Stimulated activated CD4-positive, alpha-beta T cell treated with anti-CD3 and anti-CD28 coated beads, Interleukin-12 subunit alpha, Interleukin-12 subunit beta, amount 100 ng/mL, for 24 hours (primary cell): ENCODE results near the gene LRRTM3.
A peak's percentile ranks its signal among the peaks of the same experiment; 100 is the strongest.

Experiments
- DNase-seq, 2 experiments: peaks; one replicate each; pipeline ENCODE4 v3.0.0-alpha.2; 2020; ENCODE audit warnings: low read depth in 2 of 2

LRRTM3 gene

DNA sequence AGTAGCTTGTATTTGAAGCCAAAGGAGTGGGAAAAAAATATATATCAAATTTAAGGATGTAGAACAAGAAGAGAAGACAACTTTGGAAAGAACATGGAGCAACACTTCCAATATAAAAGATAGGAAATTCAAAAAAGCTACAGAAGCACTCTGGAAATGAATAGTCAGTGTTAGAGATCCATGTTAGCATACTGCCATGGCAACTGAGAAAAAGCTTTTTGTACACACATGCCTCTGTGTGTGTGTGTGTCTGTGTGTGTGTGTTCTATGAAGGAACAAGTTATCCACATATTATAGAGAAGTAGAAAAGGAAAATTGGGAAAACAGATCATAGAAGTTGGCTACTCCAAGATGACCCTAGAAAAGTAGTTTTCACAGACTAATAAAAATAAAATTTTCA is 96.3 kb downstream of the LRRTM3 start:
- DNase-seq: no peak

DNA sequence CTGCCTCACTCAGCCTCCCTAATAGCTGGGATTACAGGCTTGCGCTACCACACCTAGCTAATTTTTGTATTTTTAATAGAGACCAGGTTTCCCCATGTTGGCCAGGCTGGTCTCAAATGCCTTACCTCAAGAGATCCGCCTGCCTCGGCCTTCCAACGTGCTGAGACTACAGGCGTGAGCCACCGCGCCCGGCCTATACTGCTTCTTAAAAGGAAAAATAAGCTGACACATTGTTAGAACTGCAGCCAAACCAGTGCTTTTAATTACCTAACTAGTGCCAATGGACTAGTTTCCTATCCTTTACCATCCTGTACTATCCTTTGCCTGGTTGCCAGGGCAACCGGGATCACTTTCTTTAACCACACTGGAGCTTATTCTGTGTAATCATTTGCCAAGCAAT is 108.0 kb downstream of the LRRTM3 start:
- DNase-seq: no peak

DNA sequence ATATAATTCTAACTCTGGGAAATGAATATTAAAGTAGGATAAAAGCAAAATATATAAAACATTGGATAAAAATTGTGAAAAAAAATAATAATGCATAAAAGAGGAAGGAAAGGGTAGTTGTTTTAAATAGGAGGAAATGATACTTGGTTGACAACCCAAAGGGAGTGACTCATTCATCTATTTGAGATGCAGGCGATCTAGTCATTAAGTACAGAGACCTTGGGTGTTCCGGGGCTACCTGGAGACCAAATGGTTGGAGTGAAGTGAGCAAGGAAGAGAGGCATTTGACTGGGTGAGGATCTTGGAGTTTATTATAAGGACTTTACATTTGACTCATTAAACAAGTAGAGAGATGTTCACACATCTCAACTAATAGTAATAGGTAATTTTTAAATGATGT is 111.0 kb downstream of the LRRTM3 start:
- DNase-seq: no peak

DNA sequence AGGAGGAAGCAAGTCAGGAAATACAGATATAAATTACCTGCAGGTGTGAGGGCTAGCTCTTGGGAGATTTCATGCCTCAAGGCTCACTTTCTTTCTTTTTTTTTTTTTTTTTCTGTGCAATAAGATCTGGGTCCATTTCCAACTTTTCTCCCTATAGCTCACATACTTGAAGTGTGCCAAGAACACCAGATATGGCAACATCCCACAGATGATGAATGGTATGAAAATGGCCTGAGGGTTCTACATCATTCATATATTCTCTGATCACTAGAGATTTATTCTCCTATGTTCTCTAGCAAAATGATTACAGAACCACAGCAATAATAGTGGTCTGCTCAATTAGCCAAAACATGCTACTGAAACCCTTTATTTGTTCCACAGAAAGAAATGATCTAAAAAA is 117.2 kb downstream of the LRRTM3 start:
- DNase-seq: no peak

DNA sequence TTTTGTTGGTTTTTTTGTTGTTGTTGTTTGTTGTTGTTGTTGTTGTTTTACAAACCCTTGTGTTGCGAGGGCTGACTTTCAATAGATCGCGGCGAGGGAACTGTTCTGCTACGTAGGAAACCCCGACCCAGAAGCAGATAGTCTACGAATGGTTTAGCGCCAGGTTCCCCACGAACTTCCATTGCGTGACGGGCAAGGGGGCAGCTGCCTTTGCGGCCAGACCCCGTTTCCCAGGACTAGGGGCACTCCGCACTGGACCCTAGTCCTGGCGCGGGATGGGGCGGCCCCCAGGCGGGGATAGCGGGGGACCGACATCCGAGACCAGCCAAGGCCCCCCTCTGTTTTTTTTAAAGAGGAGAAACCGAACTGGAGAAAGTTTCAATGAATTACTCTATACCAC is 119.6 kb downstream of the LRRTM3 start:
- DNase-seq: no peak

DNA sequence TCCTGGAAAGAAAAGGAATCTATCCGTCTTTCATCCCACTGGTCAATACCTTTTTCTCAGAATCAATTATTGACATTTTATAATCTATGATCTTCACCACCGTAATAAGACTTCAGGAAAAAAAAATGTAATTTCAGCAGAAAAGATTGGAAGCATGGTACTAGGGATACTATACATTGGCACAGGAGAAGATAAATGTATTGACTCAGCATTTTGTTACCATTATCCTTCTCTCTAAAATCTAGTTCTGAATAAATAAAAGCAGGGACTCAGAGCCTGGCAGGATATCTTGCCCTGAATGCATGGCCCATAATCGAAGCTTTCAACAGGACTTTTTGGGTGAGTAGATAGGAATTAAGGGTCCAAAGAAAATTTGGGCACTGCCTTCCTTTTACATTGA is 120.7 kb downstream of the LRRTM3 start:
- DNase-seq: no peak

DNA sequence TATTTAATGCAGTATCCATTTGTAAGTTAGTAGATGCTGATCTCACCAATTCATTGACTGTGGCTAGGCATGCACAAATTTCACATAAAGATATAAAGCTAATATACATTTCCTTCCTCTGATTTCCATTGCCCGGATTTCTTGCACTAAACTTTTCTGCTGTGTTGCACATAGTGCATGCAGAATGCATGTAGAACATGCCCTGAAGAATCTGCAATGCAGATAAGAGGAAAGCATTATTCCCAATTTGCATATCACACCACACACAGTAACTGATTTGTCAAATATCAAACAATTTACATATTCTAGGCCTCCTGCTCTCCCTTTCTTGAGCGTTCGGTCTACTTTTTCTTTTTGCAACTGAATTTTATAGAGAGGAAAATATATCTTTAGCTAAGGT is 124.2 kb downstream of the LRRTM3 start:
- DNase-seq: no peak

DNA sequence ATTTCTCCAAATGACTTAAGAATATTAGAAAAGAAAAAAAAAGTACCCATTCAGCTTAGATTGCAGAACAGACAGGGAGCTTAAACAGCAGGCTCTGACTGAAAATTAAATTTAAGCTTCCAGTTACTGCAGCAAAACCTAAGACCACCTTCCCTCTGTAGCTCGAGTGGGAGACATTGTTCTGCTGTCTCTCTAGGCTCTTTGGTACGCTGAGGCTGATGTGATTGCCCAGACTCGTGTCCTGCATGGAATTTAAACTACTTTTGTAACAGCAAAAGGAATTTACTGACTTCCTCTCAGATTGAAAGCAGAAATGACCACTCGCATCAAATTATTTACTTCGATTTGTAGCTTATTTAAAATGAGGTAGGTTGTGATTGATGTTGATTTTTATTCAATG is 124.6 kb downstream of the LRRTM3 start:
- no peak for DNase-seq

DNA sequence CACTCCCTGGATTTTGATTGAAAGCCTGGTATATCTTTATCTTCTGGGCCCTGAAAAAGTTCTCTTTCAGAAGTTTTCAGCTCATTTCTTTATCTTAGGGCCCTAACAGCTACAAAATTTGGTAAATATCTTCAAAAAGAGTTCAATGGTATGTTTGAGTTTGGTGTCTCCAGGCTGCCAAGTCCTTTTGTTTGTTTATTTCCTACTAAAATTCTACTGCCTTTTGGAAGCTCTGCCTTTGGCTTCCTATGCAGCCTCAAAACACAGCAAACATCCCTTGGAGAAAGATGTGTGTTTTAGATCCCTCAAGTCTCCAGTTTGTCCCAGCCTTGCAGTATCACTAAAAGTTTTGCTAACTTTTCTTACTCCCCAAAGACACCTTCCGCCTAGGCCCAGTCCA is 146.8 kb downstream of the LRRTM3 start:
- DNase-seq: no peak

DNA sequence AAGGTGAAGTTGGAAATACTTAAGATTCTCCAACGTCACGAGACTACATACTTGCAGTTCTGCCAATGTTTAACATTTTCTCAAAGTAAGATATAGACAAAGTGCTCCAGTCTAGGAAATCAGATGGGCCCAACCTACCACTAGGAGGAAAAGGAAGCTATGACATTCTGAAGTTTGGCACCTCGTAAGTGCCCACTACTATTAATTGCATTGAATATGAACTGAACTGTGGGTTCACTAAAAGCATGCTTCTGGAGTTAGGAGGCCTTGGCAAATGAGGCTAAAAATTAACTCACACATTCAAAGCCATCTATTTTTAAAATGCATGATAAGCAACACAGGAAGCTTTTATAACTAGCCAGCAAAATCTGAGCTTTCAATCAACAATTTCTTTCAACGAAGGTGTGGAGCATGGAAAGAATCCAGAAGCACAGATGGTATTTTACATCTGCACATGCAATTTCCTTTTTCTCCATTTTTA is 149.7 kb downstream of the LRRTM3 start:
- no peak for DNase-seq

DNA sequence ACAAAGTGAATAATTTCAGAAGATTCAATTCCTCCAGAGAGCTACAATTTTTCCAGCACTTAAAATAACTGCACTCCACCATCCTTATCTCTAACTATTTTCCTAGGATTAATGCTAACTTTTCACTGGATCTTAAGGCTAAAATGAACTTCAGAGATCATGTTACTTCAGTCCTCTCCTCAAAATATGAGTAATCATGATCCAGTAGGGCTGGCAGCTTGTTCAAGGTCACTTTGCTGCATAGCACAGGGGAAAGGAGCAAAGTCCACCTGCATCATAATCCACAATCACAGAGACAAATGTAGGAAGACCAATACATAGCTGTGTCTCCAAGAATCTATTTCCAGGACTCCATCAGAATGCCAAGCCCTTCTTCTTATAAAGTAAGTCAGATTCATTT is 150.3 kb downstream of the LRRTM3 start:
- no peak for DNase-seq

DNA sequence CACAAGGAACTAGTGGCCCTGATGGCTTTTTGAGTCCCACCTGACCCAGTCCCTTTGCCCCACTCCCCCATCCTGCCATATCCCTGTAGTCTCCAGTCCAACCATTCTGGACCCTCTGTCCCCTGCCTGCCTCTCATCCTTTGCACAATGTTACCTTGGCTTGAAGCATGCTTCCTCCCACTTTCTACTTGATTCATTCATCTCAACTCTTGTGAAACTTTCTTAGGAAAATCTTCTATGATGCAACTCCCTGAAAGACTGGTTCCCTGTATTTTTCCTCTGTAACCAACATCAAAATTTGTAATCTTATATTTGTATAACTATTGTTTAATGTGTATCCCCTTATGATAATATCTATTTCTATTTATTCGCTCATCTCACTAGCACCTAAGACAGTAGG is 151.5 kb downstream of the LRRTM3 start:
- no peak for DNase-seq

DNA sequence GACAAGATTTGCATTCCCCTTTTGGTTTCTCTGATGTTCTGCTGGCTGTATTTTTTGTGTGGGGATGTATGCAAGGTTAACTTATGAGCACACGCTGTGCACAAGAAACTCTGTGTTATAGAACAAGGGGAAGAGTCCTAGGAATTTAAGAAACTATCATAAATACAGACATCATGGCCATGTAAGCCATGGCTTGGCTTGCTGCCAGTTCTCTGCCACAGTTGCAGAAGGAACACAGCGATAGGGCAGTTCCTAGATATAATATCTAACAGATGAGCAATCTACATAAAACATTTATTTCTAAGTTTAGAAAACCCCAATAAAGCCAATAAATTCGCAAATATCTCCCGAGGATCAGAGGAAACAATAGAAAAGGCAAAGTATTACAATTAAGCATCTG is 153.3 kb downstream of the LRRTM3 start:
- no peak for DNase-seq

DNA sequence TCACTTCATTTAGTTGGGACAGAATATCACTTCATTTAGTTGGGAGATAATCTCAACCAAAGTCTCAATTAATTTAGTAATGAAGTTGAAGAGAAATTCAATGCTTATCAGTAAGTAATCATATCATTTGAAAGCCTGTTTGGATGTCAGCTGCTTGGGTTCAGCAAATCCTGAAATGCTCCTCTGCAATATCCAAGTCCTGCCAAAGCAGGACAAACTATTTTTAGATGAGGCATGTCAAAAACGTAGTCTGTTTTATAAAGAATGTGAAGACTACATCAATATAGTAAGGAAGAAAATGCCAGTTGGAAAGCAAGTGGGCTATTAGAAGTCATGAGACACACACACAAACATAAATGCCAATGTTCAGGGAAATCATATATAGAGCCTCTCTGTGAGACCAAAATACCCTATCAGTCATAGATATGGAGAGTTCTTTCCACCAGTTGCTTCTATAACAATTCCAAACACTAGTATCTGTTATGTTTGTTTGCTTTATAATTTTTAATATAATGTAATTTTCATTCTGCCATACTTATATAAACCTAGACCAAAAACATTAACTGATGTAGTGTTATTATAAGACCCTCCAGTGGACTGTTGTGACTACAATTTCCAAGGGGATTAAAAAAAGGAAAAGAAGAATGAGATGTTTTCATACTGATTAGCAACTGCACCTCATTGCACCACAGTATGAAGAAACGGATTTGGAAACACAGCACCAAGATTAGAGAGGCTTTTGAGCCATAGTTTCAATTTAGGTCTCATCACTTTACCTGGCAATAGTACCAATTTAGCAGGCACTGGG is 160.7 kb downstream of the LRRTM3 start:
- no peak for DNase-seq

DNA sequence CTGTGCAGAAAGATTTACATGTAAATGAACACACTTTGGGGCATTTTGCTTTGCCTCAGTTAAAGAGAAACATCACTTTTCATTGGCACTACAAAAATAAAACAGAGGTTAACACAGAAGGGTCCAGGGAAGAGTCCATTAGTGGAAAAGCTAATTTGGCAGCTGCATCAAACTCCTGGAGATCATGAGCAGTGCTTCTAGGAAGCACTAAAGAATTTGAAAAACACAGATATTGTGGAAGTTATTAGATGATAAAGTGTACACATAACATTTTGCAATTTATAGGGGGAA is 161.2 kb downstream of the LRRTM3 start:
- no peak for DNase-seq

DNA sequence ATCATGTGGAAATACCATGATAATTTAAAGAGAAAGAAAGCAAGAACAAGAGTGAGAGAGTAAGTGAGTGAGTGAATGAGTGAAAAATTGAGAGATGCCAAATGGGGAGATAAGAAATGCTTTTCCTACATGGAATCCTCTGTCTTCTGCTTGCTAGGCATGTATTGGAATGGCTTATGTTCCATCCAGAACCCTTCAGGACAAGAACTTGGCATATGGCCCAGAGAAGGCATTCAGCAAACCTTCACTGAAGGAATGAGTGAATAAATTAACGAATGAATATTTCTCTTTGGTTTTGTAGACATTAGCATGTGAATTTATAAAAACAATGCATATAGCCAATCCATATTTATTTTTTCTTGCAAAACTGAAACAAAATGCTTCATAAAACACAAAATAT is 162.2 kb downstream of the LRRTM3 start:
- no peak for DNase-seq

DNA sequence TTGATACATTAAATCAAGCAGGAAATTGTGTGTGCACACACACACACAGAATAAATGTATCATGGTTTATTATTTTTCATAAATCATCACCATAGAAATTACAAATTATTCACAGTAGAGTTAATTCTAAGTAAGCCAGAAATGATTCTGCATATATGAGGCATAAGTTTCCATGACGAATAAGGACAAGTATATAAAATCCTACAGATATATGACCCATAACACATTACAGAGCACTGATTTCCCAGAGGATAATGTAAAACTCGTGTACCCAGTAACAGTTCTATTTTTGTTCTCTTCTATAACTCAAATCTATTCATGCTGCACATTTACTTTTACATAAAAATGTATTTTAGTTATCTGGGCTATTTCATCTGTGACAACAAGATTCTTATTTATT is 169.7 kb downstream of the LRRTM3 start:
- DNase-seq: no peak

DNA sequence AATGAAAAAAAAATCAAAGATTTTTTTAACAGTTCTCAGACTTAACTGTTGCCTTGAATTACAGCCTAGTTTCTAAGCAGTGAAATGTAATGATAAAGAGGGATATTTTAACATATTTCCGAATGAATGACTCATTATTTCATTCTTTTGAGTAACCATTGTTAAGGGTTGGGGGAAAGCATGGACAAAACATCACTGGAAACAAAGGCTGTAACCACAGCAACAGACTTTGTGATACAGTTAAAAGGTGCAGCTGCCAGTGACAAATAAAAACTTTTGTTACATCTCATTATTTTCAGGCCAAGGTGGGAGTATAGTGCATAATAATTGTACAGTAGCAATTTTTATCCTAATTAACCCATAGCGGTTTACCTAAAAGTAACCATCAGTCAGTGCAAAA is 172.6 kb downstream of the LRRTM3 start:
- DNase-seq: no peak

DNA sequence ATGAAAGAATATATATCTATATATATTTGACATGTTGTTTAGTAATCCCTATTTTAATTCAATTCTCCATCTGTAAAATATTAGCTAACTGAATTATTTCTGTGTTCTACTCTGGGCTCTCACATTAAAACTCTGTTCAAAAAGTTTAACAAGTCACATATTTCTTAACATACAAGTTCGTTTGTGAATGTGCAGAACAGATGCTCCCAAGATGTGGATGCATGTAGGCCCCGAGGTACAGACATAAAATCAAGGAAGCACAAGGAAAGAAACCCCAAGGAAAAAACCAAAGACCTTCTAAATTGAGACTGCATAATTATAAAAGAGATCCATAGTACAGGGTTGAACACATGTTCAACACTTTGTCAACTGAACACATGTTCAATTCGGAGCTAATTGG is 175.1 kb downstream of the LRRTM3 start:
- no peak for DNase-seq

DNA sequence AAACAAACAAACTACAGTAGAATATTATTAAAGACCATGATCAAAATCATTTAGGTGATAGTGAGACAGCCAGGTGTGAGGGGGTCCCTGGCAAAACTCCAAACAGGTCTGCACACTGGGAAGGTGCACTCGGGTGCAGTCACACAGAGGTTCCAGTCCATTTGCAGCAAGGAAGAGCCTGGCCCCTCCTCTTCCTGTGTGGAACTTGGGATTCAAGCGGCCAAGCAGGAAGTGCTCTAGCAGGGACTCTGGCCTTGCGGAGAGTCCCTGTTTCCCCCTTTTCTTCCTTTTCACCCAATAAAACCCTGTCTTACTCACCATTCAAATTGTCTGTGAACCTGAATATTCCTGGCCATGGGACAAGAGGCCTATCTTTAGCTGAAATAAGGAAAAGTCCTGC is 181.8 kb downstream of the LRRTM3 start:
- DNase-seq: peak in 1 of 2 experiments; percentile 0

DNA sequence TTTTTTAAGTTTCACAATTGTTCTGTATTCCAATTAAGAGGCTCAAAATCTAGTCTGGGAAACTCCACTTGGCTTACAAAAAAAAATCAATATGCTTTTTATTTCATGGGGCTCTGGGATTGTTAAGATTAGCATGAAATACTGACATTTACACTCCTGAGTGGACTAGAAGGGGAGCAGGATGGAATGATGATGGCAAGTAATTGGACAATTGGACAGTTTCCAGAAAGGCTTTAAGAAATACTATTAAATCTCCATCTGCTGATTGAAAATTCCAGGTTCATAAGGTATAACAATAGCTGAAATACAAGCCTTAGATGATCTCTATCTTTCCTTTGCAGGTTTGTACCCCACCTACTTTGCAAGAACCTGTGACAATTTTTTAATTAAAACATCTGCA is 184.4 kb downstream of the LRRTM3 start:
- DNase-seq: no peak

DNA sequence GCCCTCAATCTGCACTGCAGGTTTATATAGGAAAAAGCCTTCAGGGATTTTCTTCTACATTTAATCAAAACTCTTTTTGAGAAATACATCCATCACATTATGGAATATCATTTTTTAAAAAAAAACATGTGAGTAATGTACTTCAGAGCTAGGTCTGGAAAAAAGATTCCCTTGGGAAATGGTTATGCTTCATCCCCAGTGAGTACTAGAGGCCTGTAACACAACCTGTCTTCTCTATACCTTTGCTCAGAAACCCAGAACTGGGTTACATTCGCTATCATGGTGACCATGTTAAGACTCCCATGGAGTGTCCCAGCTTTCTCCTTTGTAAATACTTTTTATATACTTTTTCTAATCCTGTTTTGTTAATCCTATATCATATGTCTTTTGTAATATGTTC is 186.9 kb downstream of the LRRTM3 start:
- no peak for DNase-seq

DNA sequence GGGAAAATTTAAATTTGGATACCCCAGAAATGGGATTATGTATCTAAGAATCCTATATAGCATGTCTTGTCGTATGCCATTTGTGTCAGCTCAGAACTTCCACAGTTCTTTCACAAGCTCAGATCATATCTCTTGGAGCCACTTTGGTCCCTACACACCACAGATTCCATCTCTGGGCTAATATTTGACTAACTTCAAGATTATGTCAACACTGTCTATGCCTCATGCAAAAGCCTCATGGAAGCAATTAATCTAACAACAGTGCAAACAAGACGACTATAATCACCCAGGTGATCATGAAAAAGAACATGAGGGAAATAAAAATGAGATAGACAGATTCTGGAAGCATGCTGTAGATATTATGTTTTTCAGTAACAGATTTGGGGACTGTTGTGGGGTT is 189.1 kb downstream of the LRRTM3 start:
- no peak for DNase-seq

DNA sequence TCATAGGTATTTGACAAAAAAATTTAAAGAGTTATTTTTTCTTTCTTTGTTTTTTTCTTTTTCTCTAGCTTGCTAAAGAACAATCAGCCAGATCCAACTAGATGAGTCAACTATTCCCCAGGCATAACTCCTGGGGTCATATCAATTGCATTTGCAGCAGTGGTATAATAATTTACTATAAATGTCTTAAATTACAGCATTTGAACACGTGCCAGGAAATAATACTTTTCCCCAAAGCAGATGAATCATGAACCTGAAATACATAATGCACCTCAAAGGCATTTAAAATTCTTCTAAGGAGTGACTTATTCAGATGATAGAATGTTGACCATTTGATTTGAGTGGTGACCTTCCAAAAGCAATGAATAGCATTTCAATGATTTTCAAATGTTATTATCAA is 190.1 kb downstream of the LRRTM3 start:
- no peak for DNase-seq
